Brain microvascular endothelial cell (primary cell): ENCODE data around the gene PPM1N.

Source experiments
- DNase-seq: peaks from one replicate; pipeline ENCODE4 v3.0.0-alpha.2; 2020
- H3K27ac ChIP-seq: fragments of 250-450 bp; sonication (Bioruptor Pico); 2 replicates; pipeline ENCODE4 v1.5.1; 2020; ENCODE audit warnings: mild to moderate bottlenecking, moderate library complexity
- H3K27me3 ChIP-seq: fragments of 250-450 bp; sonication (Bioruptor Pico); replicated peaks from 2 replicates; pipeline ENCODE4 v1.5.1; 2020; ENCODE audit warnings: mild to moderate bottlenecking
- H3K36me3 ChIP-seq: fragments of 250-450 bp; sonication (Bioruptor Pico); replicated peaks from 2 replicates; pipeline ENCODE4 v1.5.1; 2020; ENCODE audit warnings: mild to moderate bottlenecking
- H3K4me3 ChIP-seq: 2 replicates; pipeline ENCODE4 v1.5.1; 2011; ENCODE audit warnings: low read depth, mild to moderate bottlenecking, control low read depth, low read length, moderate library complexity
- in situ Hi-C: cut with HindIII; loops from 2 replicates; pipeline ENCODE4 v1.10.0; 2017; ENCODE audit warnings: low sequenced_read_pairs, low pct_ligation_motif_present
- TF ChIP-seq, protein P1 (sequence below): IDR thresholded peaks from 2 replicates; pipeline ENCODE4 v1.5.1; 2011; ENCODE audit warnings: low read depth, mild to moderate bottlenecking, moderate library complexity, low read length, control low read depth, inconsistent platforms; ENCODE audit errors: missing control alignments

PPM1N gene

DNA sequence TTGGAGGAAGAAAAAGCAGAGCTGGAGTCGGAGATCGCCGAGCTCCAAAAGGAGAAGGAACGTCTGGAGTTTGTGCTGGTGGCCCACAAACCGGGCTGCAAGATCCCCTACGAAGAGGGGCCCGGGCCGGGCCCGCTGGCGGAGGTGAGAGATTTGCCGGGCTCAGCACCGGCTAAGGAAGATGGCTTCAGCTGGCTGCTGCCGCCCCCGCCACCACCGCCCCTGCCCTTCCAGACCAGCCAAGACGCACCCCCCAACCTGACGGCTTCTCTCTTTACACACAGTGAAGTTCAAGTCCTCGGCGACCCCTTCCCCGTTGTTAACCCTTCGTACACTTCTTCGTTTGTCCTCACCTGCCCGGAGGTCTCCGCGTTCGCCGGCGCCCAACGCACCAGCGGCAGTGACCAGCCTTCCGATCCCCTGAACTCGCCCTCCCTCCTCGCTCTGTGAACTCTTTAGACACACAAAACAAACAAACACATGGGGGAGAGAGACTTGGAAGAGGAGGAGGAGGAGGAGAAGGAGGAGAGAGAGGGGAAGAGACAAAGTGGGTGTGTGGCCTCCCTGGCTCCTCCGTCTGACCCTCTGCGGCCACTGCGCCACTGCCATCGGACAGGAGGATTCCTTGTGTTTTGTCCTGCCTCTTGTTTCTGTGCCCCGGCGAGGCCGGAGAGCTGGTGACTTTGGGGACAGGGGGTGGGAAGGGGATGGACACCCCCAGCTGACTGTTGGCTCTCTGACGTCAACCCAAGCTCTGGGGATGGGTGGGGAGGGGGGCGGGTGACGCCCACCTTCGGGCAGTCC, 25.5 kb upstream of the PPM1N start:
- H3K4me3 ChIP-seq, result peak overlapping the region; percentile 33
- no peaks in the 10 kb centered on the region for H3K27me3 ChIP-seq
- no peaks in the 10 kb centered on the region for H3K36me3 ChIP-seq
- in situ Hi-C loops, result no loop called here
- no peak for DNase-seq
- H3K27ac ChIP-seq, result no peak overlapping the region
- TF ChIP-seq, protein P1, sequence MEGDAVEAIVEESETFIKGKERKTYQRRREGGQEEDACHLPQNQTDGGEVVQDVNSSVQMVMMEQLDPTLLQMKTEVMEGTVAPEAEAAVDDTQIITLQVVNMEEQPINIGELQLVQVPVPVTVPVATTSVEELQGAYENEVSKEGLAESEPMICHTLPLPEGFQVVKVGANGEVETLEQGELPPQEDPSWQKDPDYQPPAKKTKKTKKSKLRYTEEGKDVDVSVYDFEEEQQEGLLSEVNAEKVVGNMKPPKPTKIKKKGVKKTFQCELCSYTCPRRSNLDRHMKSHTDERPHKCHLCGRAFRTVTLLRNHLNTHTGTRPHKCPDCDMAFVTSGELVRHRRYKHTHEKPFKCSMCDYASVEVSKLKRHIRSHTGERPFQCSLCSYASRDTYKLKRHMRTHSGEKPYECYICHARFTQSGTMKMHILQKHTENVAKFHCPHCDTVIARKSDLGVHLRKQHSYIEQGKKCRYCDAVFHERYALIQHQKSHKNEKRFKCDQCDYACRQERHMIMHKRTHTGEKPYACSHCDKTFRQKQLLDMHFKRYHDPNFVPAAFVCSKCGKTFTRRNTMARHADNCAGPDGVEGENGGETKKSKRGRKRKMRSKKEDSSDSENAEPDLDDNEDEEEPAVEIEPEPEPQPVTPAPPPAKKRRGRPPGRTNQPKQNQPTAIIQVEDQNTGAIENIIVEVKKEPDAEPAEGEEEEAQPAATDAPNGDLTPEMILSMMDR, result no peak

DNA sequence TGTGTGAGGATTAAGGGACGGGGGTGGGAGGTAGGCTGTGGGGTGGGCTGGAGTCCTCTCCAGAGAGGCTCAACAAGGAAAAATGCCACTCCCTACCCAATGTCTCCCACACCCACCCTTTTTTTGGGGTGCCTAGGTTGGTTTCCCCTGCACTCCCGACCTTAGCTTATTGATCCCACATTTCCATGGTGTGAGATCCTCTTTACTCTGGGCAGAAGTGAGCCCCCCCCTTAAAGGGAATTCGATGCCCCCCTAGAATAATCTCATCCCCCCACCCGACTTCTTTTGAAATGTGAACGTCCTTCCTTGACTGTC, 24.9 kb upstream of the PPM1N start:
- Histone ChIP-seq H3K36me3 (no peaks in the 10 kb centered on the region), H3K27me3 (no peaks in the 10 kb centered on the region), H3K4me3 (no peak overlapping the region), H3K27ac (no peak overlapping the region)
- in situ Hi-C loops, result no loop called here
- no peak for DNase-seq
- TF ChIP-seq, protein P1, result no peak

DNA sequence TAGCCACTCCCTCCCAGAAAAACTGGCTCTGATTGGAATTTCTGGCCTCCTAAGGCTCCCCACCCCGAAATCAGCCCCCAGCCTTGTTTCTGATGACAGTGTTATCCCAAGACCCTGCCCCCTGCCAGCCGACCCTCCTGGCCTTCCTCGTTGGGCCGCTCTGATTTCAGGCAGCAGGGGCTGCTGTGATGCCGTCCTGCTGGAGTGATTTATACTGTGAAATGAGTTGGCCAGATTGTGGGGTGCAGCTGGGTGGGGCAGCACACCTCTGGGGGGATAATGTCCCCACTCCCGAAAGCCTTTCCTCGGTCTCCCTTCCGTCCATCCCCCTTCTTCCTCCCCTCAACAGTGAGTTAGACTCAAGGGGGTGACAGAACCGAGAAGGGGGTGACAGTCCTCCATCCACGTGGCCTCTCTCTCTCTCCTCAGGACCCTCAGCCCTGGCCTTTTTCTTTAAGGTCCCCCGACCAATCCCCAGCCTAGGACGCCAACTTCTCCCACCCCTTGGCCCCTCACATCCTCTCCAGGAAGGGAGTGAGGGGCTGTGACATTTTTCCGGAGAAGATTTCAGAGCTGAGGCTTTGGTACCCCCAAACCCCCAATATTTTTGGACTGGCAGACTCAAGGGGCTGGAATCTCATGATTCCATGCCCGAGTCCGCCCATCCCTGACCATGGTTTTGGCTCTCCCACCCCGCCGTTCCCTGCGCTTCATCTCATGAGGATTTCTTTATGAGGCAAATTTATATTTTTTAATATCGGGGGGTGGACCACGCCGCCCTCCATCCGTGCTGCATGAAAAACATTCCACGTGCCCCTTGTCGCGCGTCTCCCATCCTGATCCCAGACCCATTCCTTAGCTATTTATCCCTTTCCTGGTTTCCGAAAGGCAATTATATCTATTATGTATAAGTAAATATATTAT, 24.3 kb upstream of the PPM1N start:
- Histone ChIP-seq H3K27me3 (no peaks in the 10 kb centered on the region), H3K4me3 (no peak overlapping the region), H3K36me3 (no peaks in the 10 kb centered on the region), H3K27ac (no peak overlapping the region)
- peak; percentile 21 for DNase-seq
- TF ChIP-seq, protein P1, result no peak
- in situ Hi-C loops, result no loop called here

DNA sequence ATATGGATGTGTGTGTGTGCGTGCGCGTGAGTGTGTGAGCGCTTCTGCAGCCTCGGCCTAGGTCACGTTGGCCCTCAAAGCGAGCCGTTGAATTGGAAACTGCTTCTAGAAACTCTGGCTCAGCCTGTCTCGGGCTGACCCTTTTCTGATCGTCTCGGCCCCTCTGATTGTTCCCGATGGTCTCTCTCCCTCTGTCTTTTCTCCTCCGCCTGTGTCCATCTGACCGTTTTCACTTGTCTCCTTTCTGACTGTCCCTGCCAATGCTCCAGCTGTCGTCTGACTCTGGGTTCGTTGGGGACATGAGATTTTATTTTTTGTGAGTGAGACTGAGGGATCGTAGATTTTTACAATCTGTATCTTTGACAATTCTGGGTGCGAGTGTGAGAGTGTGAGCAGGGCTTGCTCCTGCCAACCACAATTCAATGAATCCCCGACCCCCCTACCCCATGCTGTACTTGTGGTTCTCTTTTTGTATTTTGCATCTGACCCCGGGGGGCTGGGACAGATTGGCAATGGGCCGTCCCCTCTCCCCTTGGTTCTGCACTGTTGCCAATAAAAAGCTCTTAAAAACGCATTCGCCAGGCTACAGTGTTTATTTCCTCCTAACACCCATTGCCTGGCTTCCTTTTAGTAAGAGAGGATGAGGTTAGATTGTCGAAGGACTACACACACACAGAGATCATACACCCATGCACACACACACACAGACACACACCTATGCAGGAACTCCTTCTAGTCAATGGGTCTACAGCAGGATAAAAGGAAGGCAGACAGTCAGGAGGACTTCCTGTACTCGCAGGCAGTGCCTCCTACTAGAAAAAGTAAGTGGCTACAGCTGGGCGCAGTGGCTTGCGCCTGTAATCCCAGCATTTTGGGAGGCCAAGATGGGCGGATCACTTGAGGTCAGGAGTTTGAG, 23.4 kb upstream of the PPM1N start:
- in situ Hi-C loops, result no loop called here
- DNase-seq, result peak; percentile 34

More for the DNA sequence above, 23.4 kb upstream of the PPM1N start:
- H3K36me3 ChIP-seq, result no peaks in the 10 kb centered on the region
- no peaks in the 10 kb centered on the region for H3K27me3 ChIP-seq
- TF ChIP-seq, protein P1, result no peak
- no peak overlapping the region for H3K4me3 ChIP-seq
- H3K27ac ChIP-seq, result no peak overlapping the region
